Measurements from ENCODE around the gene NINJ2.

NINJ2 gene

GRCh38 chr12:544941-545635 lies 118.2 kb downstream of the NINJ2 start:
- DNase-seq: no peak

GRCh38 chr12:544142-544541 lies 119.1 kb downstream of the NINJ2 start:
- DNase-seq: no peak

GRCh38 chr12:543114-543451 lies 120.2 kb downstream of the NINJ2 start:
- no peak for DNase-seq

DNA sequence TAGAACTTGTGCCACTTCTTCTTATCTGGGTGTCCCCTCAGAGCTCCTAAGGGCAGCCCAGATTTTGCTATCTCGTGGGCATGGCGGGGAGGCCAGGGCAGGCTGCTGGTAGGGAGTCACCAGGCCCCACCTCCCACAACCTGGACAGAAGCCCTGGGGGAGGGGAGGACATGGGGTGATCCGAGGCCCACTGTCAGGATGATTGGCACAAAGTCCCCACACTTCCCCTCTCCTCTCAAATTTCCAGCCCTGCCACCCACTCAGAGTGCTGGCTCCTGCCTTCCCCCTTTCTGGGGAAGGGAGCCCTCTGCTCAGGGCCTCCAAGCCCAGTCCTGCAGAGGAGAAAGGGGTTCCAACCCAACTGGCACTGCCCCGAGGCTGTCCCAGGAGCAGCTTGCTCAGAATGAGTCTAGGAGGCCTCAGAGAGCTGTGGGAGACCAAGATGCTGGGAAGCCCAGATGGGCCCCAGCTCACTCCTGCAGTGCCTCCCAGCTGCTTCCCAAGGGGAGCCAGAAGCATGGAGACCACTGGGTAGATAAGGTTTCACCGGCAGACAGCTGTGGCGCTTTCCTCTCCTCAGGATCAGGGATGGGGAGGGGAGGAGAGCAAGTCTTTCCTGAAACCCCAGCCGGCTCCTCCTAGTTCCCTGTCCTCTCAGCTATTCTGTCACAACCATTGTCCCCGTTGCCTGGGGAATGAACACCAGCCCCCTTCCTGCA lies 120.7 kb downstream of the NINJ2 start:
- no peak for DNase-seq

DNA sequence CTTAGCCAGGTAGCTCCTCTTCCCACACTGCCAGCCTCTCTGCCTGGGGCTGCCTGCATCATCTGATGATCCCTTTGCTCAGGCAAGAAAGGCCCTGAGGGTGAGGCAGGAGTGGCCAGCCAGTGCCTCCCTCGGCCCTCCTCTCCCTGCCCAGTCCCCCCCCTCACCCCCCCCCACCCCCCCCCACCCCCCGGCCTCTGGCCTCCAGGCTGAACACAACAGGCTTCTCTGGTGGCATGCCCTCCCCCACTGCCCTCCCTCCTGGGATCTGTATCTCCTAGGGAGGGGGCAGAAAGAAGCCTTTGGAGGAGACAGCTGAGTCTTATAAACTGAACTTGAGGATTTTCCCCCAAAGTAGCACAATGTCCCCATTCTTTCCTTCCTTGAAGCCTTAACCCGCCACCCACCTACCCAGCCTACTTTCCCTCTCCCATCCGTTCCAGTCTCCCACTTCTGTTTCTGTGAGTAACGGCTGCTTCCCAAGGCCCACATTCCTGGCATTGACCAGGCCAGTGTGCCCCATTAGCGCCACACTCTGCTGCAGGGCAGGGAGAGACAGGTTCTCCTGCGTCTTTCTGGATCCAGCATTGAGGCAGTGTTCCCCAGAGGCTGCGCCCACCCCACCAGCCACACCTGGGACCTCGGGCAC lies 121.4 kb downstream of the NINJ2 start:
- no peak for DNase-seq

GRCh38 chr12:539540-540310 lies 123.5 kb downstream of the NINJ2 start:
- DNase-seq: no peak

- no peak for DNase-seq
These were observed 124.3 kb downstream of the NINJ2 start for GRCh38 chr12:538731-539539.

GRCh38 chr12:537772-538171 lies 125.5 kb downstream of the NINJ2 start:
- no peak for DNase-seq

GRCh38 chr12:536751-537245 lies 126.4 kb downstream of the NINJ2 start:
- no peak for DNase-seq

DNA sequence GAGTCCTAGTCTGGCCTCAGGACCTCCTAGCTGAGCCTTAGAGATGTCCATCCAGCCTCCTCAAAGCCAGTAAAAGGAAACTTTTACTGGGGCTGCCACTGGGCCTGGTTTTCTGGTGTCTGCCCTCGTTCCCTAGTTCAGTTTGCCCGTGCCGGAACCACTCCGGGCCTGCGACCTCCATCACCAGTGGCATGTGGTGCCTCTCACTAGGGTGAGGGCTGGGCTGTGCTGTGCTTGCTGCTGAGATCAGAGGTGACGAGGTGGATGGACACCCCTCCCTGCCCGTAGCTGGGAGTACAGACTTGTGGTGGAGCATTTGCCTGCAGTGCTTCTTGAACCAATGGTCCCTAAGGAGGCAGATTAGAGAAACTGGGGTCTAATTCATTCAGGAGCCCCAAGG lies 127.8 kb downstream of the NINJ2 start:
- DNase-seq: no peak

GRCh38 chr12:534216-534615 lies 129.0 kb downstream of the NINJ2 start:
- no peak for DNase-seq

GRCh38 chr12:533718-534117 lies 129.5 kb downstream of the NINJ2 start:
- no peak for DNase-seq

DNA sequence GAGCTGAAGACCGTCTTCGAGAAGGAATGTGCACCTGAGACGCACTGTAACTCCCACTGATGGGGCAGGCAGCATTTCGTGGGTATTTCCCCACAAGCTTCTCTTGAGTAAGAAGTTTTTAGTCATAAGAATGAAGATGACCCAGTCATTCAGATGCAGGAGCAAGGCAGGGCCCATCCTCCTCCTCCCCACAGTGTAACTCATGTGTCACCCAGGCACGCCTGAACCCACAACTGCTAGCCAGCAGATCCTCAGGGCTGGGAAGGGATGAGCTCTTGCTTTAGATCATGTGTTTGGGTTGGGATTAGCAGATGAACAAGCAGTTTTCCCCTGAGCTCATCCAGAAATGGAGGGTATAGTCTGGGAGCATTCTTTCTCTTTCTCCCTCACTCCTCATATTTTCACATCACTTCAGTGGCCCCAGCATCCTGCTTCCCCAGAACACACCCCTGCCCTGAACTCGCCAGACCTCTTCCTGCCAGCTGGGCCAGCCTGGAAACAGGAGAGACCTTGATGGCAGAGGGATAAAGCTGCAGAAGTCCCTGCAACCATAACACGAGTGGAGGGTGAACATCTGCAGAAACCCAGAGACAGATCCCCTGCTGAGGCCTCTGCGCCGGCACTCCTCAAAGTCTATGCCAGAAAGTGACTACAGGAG lies 130.2 kb downstream of the NINJ2 start:
- no peak for DNase-seq

DNA sequence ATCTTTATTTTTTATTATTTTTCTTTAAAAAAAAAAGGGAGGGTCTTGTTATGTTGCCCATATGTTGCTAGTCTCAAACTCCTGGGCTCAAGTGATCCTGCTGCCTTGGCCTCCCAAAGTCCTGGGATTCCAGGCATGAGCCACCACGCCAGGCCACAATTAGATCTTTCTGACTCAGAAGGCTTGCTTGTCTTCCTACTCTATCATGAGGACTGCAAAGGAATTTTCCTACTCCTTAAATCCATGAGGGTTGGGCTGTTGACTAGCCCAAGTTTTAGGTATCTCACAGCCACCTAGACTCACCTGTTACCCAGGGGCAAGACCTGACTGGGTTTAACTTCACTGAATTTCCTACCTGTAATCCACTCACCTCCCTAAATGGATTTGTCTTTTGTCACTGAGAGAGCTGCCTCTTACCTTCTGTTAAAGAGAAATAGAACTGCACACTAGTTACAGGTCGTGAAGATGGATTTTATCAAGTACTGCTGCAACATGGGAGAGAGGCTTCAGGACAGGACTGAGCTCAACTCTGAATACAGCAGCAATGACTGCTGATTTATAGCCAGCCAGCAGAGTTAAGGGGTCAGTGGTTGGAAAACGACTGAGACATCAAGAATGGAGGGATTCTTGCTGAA lies 131.2 kb downstream of the NINJ2 start:
- no peak for DNase-seq

- no peak for DNase-seq
These were observed 132.4 kb downstream of the NINJ2 start for GRCh38 chr12:530821-531220.

DNA sequence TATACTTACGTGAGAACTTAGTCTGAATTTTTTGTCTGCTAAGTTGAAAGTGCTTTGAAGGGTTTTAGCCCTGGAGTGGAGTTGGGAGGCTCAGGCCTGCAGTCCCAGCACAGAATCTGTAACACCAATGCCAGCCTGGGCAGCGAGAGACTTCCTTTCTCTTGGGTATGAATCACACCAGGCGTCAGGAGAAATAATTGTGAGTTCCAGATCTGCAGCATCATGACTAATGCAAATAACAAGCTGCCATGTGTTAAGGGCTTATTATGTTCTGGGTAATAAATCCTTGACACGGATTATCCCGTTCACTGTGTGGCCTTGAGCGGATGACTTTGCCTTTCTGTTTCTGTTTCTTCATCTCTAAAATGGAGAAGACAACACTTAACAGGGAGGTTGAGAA lies 132.9 kb downstream of the NINJ2 start:
- DNase-seq: no peak

DNA sequence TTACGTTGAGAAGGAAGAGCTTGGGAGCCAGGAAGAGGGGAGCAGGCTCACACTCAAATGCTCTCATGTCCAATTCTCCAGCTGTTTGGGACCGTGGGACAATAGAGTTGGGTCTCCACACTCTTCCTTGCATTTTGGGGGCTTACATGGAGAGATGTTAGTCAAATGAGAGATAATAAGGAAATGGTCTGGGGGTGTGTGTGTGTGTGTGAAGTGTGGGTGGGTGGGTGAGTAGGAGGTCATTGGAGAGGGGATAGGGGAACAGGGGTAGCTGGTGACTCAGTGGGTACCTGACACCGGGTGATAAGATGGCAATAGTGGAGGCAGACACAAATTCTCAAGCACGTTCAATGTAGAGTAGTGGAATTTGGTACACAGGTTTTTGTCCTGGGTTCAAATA lies 135.5 kb downstream of the NINJ2 start:
- DNase-seq: no peak

DNA sequence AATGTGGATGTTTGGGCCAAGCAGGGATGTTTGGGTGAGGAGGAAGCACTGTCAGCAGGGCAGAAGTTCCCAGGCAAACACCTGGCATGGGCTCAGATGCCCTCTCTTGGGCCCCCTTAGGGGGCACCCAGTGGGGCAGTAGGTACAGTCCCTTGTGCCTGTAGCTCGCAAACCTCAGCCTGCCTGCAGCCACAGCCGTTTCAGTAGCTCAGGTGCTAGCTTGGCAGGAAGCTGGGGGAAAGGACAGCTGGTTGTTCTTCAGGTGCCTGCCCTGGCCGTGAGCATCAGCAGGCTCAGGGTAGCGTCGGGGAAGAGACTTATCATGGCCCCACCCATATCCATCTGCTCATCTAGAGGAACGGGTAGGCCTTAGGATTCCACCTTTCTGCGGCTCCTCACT lies 136.0 kb downstream of the NINJ2 start:
- no peak for DNase-seq

DNA sequence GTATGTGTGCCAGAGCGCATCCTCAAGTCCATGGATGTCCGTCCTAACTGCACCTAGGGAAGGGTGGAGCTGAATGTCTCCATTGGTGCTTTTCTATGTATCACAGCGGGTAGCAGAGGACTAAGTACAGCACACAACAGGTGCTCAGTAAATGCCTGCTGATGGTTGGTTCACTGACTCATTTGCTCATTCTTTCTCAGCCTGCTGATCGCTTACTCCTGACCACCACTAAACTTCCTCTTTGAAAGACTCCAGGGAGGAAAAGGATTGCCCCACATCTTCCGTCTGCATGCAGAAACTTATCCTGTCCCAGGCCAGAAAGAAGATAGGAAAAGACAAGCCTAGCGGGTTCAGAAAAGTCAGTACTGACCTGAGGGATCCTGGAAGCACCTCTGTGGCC lies 137.2 kb downstream of the NINJ2 start:
- DNase-seq: no peak

GRCh38 chr12:524167-524951 lies 138.9 kb downstream of the NINJ2 start:
- no peak for DNase-seq
